ENCODE data around the gene S100A1. TPM values are rescaled to one million over a fixed set of nuclear protein-coding genes. Genes with fewer than 3 reads are reported as not detected.

The S100A1 gene
- total RNA-seq, 6 experiments from 2014 or later, result 0.59 to 0.96 (median 0.82) TPM; not detected in 3

DNA sequence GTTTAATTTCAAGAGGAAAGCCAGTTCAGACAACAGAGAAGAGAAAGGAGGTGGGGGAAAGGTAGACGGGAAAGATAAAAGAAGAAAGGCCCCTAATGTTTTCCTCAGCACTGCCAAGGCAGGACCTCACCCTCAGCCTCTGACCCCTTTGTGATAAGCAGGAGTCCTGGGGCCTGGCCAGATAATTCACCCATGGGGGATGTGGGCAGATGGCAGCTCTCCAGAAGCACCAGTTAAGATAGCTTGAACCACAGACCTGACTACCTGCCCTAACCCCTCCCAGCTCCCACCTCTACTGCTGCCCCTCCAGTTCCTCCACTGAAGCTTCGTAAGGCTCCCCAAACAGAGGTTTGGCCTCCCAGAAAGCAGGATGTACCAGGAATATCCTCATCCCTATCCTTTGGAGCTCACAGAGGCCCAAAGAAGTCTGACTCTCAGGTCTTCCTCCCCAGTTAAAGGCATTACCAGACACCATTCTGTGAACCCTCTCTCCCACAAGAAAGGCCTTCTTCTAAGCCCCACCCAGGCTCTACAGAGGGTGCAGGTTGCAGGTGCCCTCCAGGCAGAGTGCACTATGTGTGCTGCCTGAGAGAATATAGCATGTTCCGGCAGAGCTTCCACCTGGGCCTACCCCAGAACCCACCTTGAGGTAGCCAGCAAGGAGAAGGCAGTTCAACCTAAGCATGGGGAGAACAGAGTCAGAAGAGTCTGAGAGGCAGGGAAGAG, 21.1 kb downstream of the S100A1 start:
- Mint-ChIP-seq H3K36me3 (ENCODE audit: low read depth) (peaks cover 29% of the 10 kb centered on the region), H3K27ac (no peak overlapping the region), H3K4me1 (ENCODE audit: low read depth) (peaks cover 15% of the 10 kb centered on the region)

GRCh38 chr1:153649863-153650235, 21.6 kb downstream of the S100A1 start:
- H3K4me1 Mint-ChIP-seq (ENCODE audit: low read depth), result peaks cover 15% of the 10 kb centered on the region
- no peak overlapping the region for H3K4me3 Mint-ChIP-seq

More for the DNA sequence above, 21.1 kb downstream of the S100A1 start:
- Mint-ChIP-seq H3K9me3 (no peaks in the 10 kb centered on the region), H3K4me3 (no peak overlapping the region), H3K27me3 (ENCODE audit: insufficient read depth) (peaks cover 4% of the 10 kb centered on the region; the same call in 1 of the 2 replicates)
- TF ChIP-seq, protein P1, sequence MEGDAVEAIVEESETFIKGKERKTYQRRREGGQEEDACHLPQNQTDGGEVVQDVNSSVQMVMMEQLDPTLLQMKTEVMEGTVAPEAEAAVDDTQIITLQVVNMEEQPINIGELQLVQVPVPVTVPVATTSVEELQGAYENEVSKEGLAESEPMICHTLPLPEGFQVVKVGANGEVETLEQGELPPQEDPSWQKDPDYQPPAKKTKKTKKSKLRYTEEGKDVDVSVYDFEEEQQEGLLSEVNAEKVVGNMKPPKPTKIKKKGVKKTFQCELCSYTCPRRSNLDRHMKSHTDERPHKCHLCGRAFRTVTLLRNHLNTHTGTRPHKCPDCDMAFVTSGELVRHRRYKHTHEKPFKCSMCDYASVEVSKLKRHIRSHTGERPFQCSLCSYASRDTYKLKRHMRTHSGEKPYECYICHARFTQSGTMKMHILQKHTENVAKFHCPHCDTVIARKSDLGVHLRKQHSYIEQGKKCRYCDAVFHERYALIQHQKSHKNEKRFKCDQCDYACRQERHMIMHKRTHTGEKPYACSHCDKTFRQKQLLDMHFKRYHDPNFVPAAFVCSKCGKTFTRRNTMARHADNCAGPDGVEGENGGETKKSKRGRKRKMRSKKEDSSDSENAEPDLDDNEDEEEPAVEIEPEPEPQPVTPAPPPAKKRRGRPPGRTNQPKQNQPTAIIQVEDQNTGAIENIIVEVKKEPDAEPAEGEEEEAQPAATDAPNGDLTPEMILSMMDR (IDR thresholded peaks at IDR 0.05), result no peak
- no peak for DNase-seq

GRCh38 chr1:153651771-153652170, 23.5 kb downstream of the S100A1 start:
- DNase-seq, result no peak
- peaks cover 4% of the 10 kb centered on the region; the same call in 1 of the 2 replicates for H3K27me3 Mint-ChIP-seq (ENCODE audit: insufficient read depth)
- no peak overlapping the region for H3K27ac Mint-ChIP-seq
- TF ChIP-seq, protein P1 (IDR thresholded peaks at IDR 0.05), result no peak
- no peak overlapping the region for H3K4me3 Mint-ChIP-seq
- no peaks in the 10 kb centered on the region for H3K9me3 Mint-ChIP-seq
- peaks cover 8% of the 10 kb centered on the region for H3K36me3 Mint-ChIP-seq (ENCODE audit: low read depth)
- peaks cover 11% of the 10 kb centered on the region for H3K4me1 Mint-ChIP-seq (ENCODE audit: low read depth)

More at GRCh38 chr1:153649863-153650235, 21.6 kb downstream of the S100A1 start:
- Mint-ChIP-seq H3K36me3 (ENCODE audit: low read depth) (peaks cover 24% of the 10 kb centered on the region), H3K27me3 (ENCODE audit: insufficient read depth) (peaks cover 4% of the 10 kb centered on the region; the same call in 1 of the 2 replicates), H3K9me3 (no peaks in the 10 kb centered on the region), H3K27ac (no peak overlapping the region)
- TF ChIP-seq, protein P1 (IDR thresholded peaks at IDR 0.05), result no peak
- DNase-seq, result no peak

GRCh38 chr1:153652805-153653500, 24.7 kb downstream of the S100A1 start:
- no peaks in the 10 kb centered on the region; the same call in 1 of the 2 replicates for H3K36me3 Mint-ChIP-seq (ENCODE audit: low read depth)
- no peak overlapping the region for H3K4me3 Mint-ChIP-seq
- peaks cover 10% of the 10 kb centered on the region for H3K4me1 Mint-ChIP-seq (ENCODE audit: low read depth)
- 0 out of 2 replicates have a peak overlapping the region, but pooled peaks have one; percentile 3 for H3K27ac Mint-ChIP-seq
- H3K27me3 Mint-ChIP-seq (ENCODE audit: insufficient read depth), result peaks cover 4% of the 10 kb centered on the region; the same call in 1 of the 2 replicates
- DNase-seq, result peak; percentile 62
- TF ChIP-seq, protein P1 (IDR thresholded peaks at IDR 0.05), result no peak
- no peaks in the 10 kb centered on the region for H3K9me3 Mint-ChIP-seq

DNA sequence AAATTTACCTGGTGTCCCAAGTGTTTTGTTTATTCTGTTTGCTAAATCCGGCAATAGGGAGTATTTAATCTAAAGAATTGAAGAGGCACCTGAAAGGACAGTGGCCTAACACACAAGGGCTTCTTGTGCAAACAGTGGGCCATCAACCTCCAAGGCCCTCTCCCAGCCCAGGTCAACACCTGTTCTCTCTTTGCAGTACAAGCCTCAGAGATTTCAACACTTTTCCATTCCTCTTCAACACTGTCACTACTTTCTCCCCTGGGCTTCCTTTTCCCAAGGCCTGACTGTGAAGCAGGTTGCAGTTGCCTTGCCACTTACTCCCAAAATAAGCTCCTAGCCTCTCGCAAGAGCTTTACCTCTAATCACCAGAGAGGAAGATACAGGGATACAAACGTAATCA, 27.1 kb downstream of the S100A1 start:
- H3K4me3 Mint-ChIP-seq, result no peak overlapping the region
- no peaks in the 10 kb centered on the region for H3K9me3 Mint-ChIP-seq
- H3K36me3 Mint-ChIP-seq (ENCODE audit: low read depth), result peaks cover 8% of the 10 kb centered on the region
- TF ChIP-seq, protein P1 (IDR thresholded peaks at IDR 0.05), result no peak
- no peak for DNase-seq
- H3K27me3 Mint-ChIP-seq (ENCODE audit: insufficient read depth), result no peaks in the 10 kb centered on the region; the same call in 1 of the 2 replicates
- peaks cover 19% of the 10 kb centered on the region for H3K4me1 Mint-ChIP-seq (ENCODE audit: low read depth)
- H3K27ac Mint-ChIP-seq, result no peak overlapping the region

All from HFFc6 (cell line).